Measurements from ENCODE around the gene EPHA1. TPM values are rescaled to one million over a fixed set of nuclear protein-coding genes. Genes with fewer than 3 reads are reported as not detected.

Gene EPHA1
- total and polyA plus RNA-seq, 2 experiments from 2014 or later: 60.7 to 154 TPM

DNA sequence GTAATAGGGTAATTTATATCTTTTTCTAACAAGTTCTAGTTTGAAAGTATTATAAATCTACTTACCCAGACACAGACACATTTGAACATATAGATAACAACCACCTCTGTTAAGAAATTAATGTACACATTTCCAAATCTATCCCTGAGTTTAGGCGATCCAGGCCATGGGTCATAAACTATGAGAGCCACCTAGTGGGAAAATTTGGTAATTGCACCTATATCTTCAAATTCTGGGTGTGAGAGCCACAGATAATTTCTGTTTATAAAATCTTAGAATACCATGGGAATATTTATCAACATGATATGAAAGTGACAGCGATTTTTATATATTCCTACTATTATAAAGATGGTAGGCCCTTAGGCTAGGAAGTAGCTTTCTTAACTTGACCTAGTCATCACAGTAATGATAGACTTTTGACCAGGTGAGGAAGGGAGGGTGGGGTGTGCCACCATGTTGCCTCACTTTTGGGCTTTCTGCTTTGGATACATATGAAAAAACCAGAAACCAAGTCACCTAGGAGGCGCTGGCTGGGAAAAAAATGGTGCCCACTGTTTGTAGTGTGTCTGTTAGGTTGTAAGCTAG, 8.0 kb upstream of the EPHA1 start:
- no peak overlapping the region for H3K4me3 ChIP-seq
- H3F3A ChIP-seq (replicated peaks; ENCODE audit: low read depth): 0 out of 2 replicates have a peak, but pooled peaks cover 3% of the 10 kb centered on the region
- Mint-ChIP-seq H3K27ac (no peak overlapping the region), H3K27me3 (ENCODE audit: insufficient read depth, low read depth, poor library complexity) (peaks cover 12% of the 10 kb centered on the region), H3K4me3 (no peak overlapping the region), H3K9me3 (peaks cover 21% of the 10 kb centered on the region), H3K4me1 (peaks cover 63% of the 10 kb centered on the region), H3K36me3 (ENCODE audit: low read depth) (peaks cover 32% of the 10 kb centered on the region)
- H3K4me1 ChIP-seq (ENCODE audit: insufficient read depth): peaks cover 51% of the 10 kb centered on the region
- peak; percentile 75 for DNase-seq (ENCODE audit: low spot score)
- H3K79me2 ChIP-seq (replicated peaks; ENCODE audit: insufficient read depth): peaks cover 3% of the 10 kb centered on the region; the same call in 1 of the 2 replicates
- no peak overlapping the region for H3K4me2 ChIP-seq
- 0 out of 3 replicates have a peak, but pooled peaks have one; percentile 14 for ATAC-seq
- H3K27me3 ChIP-seq (ENCODE audit: insufficient read depth): no peaks in the 10 kb centered on the region
- H3K9me2 ChIP-seq (ENCODE audit: insufficient read depth): 0 out of 2 replicates have a peak, but pooled peaks cover 3% of the 10 kb centered on the region
- H3K27ac ChIP-seq (ENCODE audit: low read depth): no peak overlapping the region
- no peaks in the 10 kb centered on the region for H4K20me1 ChIP-seq (replicated peaks; ENCODE audit: insufficient read depth)
- TF ChIP-seq, protein P1, sequence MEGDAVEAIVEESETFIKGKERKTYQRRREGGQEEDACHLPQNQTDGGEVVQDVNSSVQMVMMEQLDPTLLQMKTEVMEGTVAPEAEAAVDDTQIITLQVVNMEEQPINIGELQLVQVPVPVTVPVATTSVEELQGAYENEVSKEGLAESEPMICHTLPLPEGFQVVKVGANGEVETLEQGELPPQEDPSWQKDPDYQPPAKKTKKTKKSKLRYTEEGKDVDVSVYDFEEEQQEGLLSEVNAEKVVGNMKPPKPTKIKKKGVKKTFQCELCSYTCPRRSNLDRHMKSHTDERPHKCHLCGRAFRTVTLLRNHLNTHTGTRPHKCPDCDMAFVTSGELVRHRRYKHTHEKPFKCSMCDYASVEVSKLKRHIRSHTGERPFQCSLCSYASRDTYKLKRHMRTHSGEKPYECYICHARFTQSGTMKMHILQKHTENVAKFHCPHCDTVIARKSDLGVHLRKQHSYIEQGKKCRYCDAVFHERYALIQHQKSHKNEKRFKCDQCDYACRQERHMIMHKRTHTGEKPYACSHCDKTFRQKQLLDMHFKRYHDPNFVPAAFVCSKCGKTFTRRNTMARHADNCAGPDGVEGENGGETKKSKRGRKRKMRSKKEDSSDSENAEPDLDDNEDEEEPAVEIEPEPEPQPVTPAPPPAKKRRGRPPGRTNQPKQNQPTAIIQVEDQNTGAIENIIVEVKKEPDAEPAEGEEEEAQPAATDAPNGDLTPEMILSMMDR (conservative IDR thresholded peaks at IDR 0.05; ENCODE audit: low read depth in 2 of 2): peak; percentile 72 to 88
- no peak for TF ChIP-seq ZNF331 (CRISPR knock-in tag; IDR thresholded peaks at IDR 0.05; ENCODE audit: low read depth)
- H3K36me3 ChIP-seq (ENCODE audit: insufficient read depth): 0 out of 2 replicates have a peak, but pooled peaks cover 9% of the 10 kb centered on the region
- no peak overlapping the region for H2AFZ ChIP-seq

DNA sequence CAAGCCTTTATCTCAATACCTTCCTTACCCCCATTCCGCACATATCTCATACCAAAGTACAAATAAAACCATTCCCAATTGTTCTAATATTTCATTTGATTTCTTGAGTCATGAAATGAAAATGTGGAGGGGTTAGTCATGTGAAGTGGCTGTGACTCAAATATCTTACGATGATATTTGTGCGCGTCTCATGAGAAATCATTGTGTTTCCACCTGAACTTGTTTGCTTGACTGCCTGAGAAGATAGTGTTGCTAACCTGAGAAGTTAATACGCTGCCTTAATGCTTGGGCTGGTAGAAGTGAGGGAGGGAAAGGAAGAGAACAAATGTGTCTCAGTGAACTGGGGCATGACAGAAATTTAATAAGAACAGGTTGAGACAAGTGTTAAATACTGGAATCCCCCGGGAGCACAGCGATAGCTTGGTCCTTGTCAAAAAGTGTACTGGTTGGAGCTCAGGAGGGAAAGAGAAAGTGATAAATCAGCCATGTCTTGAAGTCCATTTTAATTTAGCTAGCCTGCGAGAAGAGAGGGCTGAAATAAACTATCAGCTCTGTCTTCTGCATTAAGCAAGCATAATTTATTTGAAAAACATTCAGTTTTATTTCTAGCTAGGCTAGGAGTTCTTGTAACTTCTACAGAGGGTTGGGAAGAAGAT, 7.2 kb upstream of the EPHA1 start:
- no peak overlapping the region for H3K4me3 ChIP-seq
- Mint-ChIP-seq H3K27me3 (ENCODE audit: insufficient read depth, low read depth, poor library complexity) (peaks cover 12% of the 10 kb centered on the region), H3K4me3 (no peak overlapping the region), H3K4me1 (peaks cover 70% of the 10 kb centered on the region), H3K9me3 (peaks cover 14% of the 10 kb centered on the region), H3K36me3 (ENCODE audit: low read depth) (peaks cover 25% of the 10 kb centered on the region), H3K27ac (peak overlapping the region; percentile 11; the same call in 1 of the 2 replicates)
- peaks cover 7% of the 10 kb centered on the region for H3K79me2 ChIP-seq (replicated peaks; ENCODE audit: insufficient read depth)
- H4K20me1 ChIP-seq (replicated peaks; ENCODE audit: insufficient read depth): no peaks in the 10 kb centered on the region
- H3K4me1 ChIP-seq (ENCODE audit: insufficient read depth): peaks cover 58% of the 10 kb centered on the region
- peak overlapping the region; percentile 57; the same call in 1 of the 2 replicates for H3K27ac ChIP-seq (ENCODE audit: low read depth)
- H3K27me3 ChIP-seq (ENCODE audit: insufficient read depth): no peaks in the 10 kb centered on the region
- no peak overlapping the region for H3K4me2 ChIP-seq
- ATAC-seq (no peak), DNase-seq (ENCODE audit: low spot score) (no peak)
- no peak overlapping the region for H2AFZ ChIP-seq
- H3F3A ChIP-seq (replicated peaks; ENCODE audit: low read depth): 0 out of 2 replicates have a peak, but pooled peaks cover 3% of the 10 kb centered on the region
- H3K9me2 ChIP-seq (ENCODE audit: insufficient read depth): no peaks in the 10 kb centered on the region
- 0 out of 2 replicates have a peak, but pooled peaks cover 9% of the 10 kb centered on the region for H3K36me3 ChIP-seq (ENCODE audit: insufficient read depth)
- TF ChIP-seq EZH2phosphoT487 (IDR thresholded peaks at IDR 0.05; ENCODE audit: unreplicated experiment): no peak
- no peak for TF ChIP-seq STAT1 (IDR thresholded peaks at IDR 0.05; ENCODE audit: unreplicated experiment)
- TF ChIP-seq CREB1 (CRISPR knock-in tag; IDR thresholded peaks at IDR 0.05; ENCODE audit: low read depth): no peak
- TF ChIP-seq, protein P2, sequence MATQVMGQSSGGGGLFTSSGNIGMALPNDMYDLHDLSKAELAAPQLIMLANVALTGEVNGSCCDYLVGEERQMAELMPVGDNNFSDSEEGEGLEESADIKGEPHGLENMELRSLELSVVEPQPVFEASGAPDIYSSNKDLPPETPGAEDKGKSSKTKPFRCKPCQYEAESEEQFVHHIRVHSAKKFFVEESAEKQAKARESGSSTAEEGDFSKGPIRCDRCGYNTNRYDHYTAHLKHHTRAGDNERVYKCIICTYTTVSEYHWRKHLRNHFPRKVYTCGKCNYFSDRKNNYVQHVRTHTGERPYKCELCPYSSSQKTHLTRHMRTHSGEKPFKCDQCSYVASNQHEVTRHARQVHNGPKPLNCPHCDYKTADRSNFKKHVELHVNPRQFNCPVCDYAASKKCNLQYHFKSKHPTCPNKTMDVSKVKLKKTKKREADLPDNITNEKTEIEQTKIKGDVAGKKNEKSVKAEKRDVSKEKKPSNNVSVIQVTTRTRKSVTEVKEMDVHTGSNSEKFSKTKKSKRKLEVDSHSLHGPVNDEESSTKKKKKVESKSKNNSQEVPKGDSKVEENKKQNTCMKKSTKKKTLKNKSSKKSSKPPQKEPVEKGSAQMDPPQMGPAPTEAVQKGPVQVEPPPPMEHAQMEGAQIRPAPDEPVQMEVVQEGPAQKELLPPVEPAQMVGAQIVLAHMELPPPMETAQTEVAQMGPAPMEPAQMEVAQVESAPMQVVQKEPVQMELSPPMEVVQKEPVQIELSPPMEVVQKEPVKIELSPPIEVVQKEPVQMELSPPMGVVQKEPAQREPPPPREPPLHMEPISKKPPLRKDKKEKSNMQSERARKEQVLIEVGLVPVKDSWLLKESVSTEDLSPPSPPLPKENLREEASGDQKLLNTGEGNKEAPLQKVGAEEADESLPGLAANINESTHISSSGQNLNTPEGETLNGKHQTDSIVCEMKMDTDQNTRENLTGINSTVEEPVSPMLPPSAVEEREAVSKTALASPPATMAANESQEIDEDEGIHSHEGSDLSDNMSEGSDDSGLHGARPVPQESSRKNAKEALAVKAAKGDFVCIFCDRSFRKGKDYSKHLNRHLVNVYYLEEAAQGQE (IDR thresholded peaks at IDR 0.05; ENCODE audit: unreplicated experiment): no peak
- TF ChIP-seq, protein P3, sequence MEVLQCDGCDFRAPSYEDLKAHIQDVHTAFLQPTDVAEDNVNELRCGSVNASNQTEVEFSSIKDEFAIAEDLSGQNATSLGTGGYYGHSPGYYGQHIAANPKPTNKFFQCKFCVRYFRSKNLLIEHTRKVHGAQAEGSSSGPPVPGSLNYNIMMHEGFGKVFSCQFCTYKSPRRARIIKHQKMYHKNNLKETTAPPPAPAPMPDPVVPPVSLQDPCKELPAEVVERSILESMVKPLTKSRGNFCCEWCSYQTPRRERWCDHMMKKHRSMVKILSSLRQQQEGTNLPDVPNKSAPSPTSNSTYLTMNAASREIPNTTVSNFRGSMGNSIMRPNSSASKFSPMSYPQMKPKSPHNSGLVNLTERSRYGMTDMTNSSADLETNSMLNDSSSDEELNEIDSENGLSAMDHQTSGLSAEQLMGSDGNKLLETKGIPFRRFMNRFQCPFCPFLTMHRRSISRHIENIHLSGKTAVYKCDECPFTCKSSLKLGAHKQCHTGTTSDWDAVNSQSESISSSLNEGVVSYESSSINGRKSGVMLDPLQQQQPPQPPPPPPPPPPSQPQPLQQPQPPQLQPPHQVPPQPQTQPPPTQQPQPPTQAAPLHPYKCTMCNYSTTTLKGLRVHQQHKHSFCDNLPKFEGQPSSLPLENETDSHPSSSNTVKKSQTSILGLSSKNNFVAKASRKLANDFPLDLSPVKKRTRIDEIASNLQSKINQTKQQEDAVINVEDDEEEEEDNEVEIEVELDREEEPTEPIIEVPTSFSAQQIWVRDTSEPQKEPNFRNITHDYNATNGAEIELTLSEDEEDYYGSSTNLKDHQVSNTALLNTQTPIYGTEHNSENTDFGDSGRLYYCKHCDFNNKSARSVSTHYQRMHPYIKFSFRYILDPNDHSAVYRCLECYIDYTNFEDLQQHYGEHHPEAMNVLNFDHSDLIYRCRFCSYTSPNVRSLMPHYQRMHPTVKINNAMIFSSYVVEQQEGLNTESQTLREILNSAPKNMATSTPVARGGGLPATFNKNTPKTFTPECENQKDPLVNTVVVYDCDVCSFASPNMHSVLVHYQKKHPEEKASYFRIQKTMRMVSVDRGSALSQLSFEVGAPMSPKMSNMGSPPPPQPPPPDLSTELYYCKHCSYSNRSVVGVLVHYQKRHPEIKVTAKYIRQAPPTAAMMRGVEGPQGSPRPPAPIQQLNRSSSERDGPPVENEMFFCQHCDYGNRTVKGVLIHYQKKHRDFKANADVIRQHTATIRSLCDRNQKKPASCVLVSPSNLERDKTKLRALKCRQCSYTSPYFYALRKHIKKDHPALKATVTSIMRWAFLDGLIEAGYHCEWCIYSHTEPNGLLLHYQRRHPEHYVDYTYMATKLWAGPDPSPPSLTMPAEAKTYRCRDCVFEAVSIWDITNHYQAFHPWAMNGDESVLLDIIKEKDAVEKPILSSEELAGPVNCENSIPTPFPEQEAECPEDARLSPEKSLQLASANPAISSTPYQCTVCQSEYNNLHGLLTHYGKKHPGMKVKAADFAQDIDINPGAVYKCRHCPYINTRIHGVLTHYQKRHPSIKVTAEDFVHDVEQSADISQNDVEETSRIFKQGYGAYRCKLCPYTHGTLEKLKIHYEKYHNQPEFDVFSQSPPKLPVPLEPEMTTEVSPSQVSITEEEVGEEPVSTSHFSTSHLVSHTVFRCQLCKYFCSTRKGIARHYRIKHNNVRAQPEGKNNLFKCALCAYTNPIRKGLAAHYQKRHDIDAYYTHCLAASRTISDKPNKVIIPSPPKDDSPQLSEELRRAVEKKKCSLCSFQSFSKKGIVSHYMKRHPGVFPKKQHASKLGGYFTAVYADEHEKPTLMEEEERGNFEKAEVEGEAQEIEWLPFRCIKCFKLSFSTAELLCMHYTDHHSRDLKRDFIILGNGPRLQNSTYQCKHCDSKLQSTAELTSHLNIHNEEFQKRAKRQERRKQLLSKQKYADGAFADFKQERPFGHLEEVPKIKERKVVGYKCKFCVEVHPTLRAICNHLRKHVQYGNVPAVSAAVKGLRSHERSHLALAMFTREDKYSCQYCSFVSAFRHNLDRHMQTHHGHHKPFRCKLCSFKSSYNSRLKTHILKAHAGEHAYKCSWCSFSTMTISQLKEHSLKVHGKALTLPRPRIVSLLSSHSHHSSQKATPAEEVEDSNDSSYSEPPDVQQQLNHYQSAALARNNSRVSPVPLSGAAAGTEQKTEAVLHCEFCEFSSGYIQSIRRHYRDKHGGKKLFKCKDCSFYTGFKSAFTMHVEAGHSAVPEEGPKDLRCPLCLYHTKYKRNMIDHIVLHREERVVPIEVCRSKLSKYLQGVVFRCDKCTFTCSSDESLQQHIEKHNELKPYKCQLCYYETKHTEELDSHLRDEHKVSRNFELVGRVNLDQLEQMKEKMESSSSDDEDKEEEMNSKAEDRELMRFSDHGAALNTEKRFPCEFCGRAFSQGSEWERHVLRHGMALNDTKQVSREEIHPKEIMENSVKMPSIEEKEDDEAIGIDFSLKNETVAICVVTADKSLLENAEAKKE (CRISPR knock-in tag; IDR thresholded peaks at IDR 0.05): no peak
- no peak for TF ChIP-seq POLR2AphosphoS5 (IDR thresholded peaks at IDR 0.05; ENCODE audit: low read depth)

All from GM23338 (cell line).